AG04449 (cell line): ENCODE data around the gene ZDHHC17.

Source experiments
- CTCF ChIA-PET: fragments of 350-600 bp; formaldehyde crosslinking; extraction: SDS; loops from one replicate; lab custom pipeline; 2021; ENCODE audit warnings: antibody characterized with exemption; lab: Yijun Ruan, JAX
- POLR2A ChIA-PET: fragments of 400-600, 350-600 bp; formaldehyde crosslinking; extraction: SDS; loops from one replicate; lab custom pipeline; 2020; ENCODE audit warnings: antibody characterized with exemption, inconsistent platforms; lab: Yijun Ruan, JAX
- DNase-seq: peaks from one replicate; pipeline ENCODE4 v3.0.0-alpha.2; 2010; ENCODE audit warnings: low read depth, low spot score
- H3K4me3 ChIP-seq: 2 replicates; pipeline ENCODE4 v1.5.1; 2011; ENCODE audit warnings: low read depth, mild to moderate bottlenecking, control low read depth, low read length
- TF ChIP-seq, protein P1 (sequence below): IDR thresholded peaks from one replicate; pipeline ENCODE4 v1.5.1; 2011; ENCODE audit warnings: mild to moderate bottlenecking, moderate library complexity, low read length, control low read depth, inconsistent platforms; ENCODE audit not compliant: insufficient read depth; ENCODE audit errors: missing control alignments

ZDHHC17 gene

GRCh38 chr12:76739896-76740295, 24.0 kb upstream of the ZDHHC17 start:
- TF ChIP-seq, protein P1, sequence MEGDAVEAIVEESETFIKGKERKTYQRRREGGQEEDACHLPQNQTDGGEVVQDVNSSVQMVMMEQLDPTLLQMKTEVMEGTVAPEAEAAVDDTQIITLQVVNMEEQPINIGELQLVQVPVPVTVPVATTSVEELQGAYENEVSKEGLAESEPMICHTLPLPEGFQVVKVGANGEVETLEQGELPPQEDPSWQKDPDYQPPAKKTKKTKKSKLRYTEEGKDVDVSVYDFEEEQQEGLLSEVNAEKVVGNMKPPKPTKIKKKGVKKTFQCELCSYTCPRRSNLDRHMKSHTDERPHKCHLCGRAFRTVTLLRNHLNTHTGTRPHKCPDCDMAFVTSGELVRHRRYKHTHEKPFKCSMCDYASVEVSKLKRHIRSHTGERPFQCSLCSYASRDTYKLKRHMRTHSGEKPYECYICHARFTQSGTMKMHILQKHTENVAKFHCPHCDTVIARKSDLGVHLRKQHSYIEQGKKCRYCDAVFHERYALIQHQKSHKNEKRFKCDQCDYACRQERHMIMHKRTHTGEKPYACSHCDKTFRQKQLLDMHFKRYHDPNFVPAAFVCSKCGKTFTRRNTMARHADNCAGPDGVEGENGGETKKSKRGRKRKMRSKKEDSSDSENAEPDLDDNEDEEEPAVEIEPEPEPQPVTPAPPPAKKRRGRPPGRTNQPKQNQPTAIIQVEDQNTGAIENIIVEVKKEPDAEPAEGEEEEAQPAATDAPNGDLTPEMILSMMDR = no peak
- CTCF ChIA-PET = interaction anchor here (1.5 kb wide), 1 partner anchor 14 kb away, joined by 4 read pairs; no protein-coding TSS in a partner anchor
- POLR2A ChIA-PET = no interaction called here
- no peak for DNase-seq
- no peak overlapping the region for H3K4me3 ChIP-seq

DNA sequence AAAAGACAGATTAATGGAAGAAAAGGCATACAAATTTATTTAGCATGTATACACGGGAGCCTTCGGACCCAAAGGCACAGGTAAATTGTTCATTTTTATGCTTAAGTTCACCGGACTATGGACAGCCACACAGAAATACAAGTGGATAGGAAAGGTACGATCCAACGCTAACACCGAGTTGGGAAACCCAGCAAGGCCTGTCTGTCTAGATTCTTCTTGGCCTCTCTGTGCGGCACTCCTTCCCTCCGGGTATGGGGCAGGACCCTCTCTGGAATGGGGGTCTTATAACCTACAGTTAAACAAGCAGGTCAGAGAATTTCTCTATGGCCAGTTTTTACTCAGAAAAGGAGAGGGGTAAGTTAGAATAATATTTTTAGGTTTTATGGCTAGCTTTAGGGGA, 23.4 kb upstream of the ZDHHC17 start:
- DNase-seq = no peak
- CTCF ChIA-PET = interaction anchor here (1.5 kb wide), 1 partner anchor 14 kb away, joined by 4 read pairs; no protein-coding TSS in a partner anchor
- POLR2A ChIA-PET = no interaction called here
- TF ChIP-seq, protein P1 = no peak
- H3K4me3 ChIP-seq = no peak overlapping the region

DNA sequence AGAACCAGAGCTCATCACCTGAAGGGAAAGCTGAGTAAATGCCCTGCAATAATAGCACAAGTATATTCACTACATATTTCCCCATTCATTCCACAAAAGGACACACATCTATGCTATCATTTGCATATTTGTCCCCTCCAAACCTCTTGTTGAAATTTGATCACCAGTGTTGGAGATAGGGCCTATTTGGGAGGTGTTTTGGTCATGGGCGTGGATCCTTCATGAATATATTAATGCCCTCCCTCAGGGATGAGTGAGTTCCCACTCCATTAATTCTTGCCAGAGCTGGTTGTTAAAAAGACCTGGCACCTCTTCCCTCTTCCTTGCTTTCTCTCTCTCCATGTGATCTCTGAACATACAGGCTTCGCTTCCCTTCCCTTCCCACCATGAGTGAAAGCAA, 18.6 kb upstream of the ZDHHC17 start:
- ChIA-PET POLR2A (no interaction called here), CTCF (no interaction called here)
- DNase-seq = no peak
- TF ChIP-seq, protein P1 = no peak
- H3K4me3 ChIP-seq = no peak overlapping the region

GRCh38 chr12:76746516-76746915, 17.4 kb upstream of the ZDHHC17 start:
- no peak overlapping the region for H3K4me3 ChIP-seq
- TF ChIP-seq, protein P1 = no peak
- POLR2A ChIA-PET = no interaction called here
- CTCF ChIA-PET = no interaction called here
- no peak for DNase-seq

DNA sequence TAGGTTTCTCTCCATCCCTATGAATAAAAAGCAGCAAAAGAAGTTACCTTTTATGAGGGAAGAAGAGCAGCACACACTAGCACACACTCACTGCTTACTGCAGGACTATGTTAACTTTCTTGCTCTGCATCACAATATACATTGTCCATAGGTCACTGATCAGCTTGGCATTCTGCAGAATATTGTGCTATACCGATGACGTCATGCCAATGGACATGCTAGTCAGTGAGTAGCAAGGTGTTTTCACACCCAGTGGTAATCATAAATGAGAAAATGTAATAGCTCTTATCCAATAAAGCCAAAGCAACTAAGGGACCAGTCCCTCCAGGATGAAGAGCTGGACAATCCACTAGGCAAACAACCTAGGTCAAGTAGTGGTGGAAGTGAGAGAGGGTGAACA, 16.7 kb upstream of the ZDHHC17 start:
- TF ChIP-seq, protein P1 = no peak
- no peak for DNase-seq
- ChIA-PET POLR2A (no interaction called here), CTCF (no interaction called here)
- H3K4me3 ChIP-seq = no peak overlapping the region

- no peak for DNase-seq
- POLR2A ChIA-PET = no interaction called here
- TF ChIP-seq, protein P1 = no peak
- no peak overlapping the region for H3K4me3 ChIP-seq
- CTCF ChIA-PET = no interaction called here
Observed at GRCh38 chr12:76755829-76756379, 8.0 kb upstream of the ZDHHC17 start.
